DLD1 (cell line): ENCODE measurements around the gene BSN.

Source experiments
- in situ Hi-C: cut with HindIII; loops from 2 replicates; pipeline ENCODE4 v1.10.0; 2017; ENCODE audit warnings: low sequenced_read_pairs

Gene BSN

GRCh38 chr3:49553692-49554632, at the start of gene BSN:
BSN (plus strand) TSS chr3:49554477; CDS start chr3:49554603, 126 bp downstream.
- in situ Hi-C loops, result loop anchor here (25.0 kb wide), 1 partner anchor 633 kb away; the partner anchor contains the start of gene GNAT1

- in situ Hi-C loops, result no loop called here
These were observed 47.4 kb upstream of the BSN start for GRCh38 chr3:49506906-49507305.

- in situ Hi-C loops, result no loop called here
These were observed 45.2 kb upstream of the BSN start for GRCh38 chr3:49509028-49509561.

- in situ Hi-C loops, result no loop called here
These were observed 42.6 kb upstream of the BSN start for GRCh38 chr3:49511639-49512038.

GRCh38 chr3:49512781-49513355, 41.4 kb upstream of the BSN start:
- in situ Hi-C loops, result no loop called here

GRCh38 chr3:49513494-49514124, 40.7 kb upstream of the BSN start:
- in situ Hi-C loops, result no loop called here

GRCh38 chr3:49518016-49518415, 36.3 kb upstream of the BSN start:
- in situ Hi-C loops, result no loop called here

- in situ Hi-C loops, result no loop called here
These were observed 35.8 kb upstream of the BSN start for GRCh38 chr3:49518441-49518840.

- in situ Hi-C loops, result no loop called here
These were observed 35.0 kb upstream of the BSN start for GRCh38 chr3:49519296-49519695.

GRCh38 chr3:49519916-49520385, 34.3 kb upstream of the BSN start:
- in situ Hi-C loops, result no loop called here

GRCh38 chr3:49523756-49524747, 30.2 kb upstream of the BSN start:
- in situ Hi-C loops, result no loop called here

- in situ Hi-C loops, result no loop called here
These were observed 24.7 kb upstream of the BSN start for GRCh38 chr3:49529567-49529966.

- in situ Hi-C loops, result no loop called here
These were observed 24.0 kb upstream of the BSN start for GRCh38 chr3:49530231-49530630.

- in situ Hi-C loops, result no loop called here
These were observed 23.6 kb upstream of the BSN start for GRCh38 chr3:49530701-49531100.

- in situ Hi-C loops, result no loop called here
These were observed 23.1 kb upstream of the BSN start for GRCh38 chr3:49531218-49531617.

GRCh38 chr3:49531715-49532114, 22.6 kb upstream of the BSN start:
- in situ Hi-C loops, result no loop called here

GRCh38 chr3:49533031-49533430, 21.2 kb upstream of the BSN start:
- in situ Hi-C loops, result no loop called here

GRCh38 chr3:49533786-49534519, 20.3 kb upstream of the BSN start:
- in situ Hi-C loops, result no loop called here
